Embryonic facial prominence (tissue), 1 donor: ENCODE results near the gene DCAKD.

Experiments
- DNase-seq: peaks from one replicate; pipeline ENCODE4 v3.0.0-alpha.2; 2016; ENCODE audit errors: extremely low spot score

DCAKD gene, protein sequence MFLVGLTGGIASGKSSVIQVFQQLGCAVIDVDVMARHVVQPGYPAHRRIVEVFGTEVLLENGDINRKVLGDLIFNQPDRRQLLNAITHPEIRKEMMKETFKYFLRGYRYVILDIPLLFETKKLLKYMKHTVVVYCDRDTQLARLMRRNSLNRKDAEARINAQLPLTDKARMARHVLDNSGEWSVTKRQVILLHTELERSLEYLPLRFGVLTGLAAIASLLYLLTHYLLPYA

GRCh38 chr17:45051060-45051719, at the start of gene DCAKD:
Gene DCAKD (minus strand): TSS chr17:45051632. CDS start chr17:45034885, 16,747 bp downstream.
- peak; percentile 89 for DNase-seq

GRCh38 chr17:45098869-45099616, 47.6 kb upstream of the DCAKD start:
- no peak for DNase-seq

DNA sequence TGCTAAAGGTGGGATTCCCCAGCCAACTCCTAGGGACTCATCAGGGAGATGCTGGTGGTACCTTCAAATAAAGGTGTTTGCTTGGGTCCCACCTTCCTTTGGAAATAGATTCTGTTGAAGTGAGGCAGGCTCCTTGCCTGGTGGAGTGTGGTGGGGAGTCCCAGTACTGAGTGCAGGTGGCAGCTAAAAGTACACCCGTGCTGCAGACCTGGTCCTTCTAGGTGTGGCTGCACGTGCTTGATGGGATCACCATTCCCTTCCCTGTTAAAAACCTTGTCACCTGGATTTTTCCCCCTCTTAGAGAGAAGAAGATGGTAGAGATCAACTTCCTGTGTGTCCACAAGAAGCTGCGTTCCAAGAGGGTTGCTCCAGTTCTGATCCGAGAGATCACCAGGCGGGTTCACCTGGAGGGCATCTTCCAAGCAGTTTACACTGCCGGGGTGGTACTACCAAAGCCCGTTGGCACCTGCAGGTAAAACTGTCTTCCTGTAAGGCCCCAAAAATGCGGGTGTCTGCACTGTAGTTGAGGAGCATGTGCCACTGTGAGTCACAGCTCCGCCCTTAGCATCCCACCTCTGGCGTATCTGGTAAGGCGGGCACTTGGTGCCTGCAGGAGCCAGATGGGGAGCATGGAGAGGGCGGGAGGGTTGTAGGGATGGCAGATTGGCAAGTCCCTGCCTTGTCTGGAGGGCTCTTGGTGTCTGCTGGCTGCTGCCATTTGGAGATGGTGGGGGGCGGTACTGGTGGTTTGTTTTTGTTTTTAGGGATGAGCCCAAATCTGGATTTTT, 46.8 kb upstream of the DCAKD start:
- no peak for DNase-seq

DNA sequence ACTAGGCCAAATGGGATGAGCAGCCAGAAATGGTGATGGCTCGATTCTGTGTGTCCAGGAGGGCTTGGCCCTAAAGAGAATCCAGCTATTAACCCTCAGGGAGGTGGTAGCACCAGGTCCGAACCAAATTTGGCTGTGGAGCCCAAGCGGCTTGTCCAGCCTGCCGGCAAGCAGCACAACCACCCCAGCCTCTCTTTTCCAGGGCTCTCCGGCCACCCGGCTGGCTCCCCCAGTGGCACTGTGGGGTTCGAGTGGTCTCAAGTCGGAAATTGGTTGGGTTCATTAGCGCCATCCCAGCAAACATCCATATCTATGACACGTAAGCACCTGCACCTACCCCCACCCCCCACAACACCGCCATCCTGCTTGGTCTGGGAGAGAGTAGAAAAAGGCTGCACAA, 45.5 kb upstream of the DCAKD start:
- DNase-seq: no peak

DNA sequence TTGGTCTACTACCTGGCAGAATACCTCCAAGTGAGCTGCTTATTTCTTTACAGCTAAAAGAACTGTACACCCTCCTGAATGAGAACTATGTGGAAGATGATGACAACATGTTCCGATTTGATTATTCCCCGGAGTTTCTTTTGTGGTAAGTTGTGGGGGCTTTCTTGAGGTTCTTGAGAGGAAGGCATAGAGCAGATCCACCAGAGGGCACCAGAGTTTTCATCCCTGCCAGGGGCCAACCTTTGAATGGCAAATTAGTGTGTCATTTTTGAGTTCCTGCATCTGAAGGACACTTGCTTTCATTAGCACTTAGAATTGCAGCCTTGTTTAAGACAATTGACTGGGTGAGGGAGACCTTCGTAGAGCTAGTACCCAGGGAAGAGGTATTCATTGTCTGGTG, 44.7 kb upstream of the DCAKD start:
- no peak for DNase-seq

GRCh38 chr17:45093444-45094110, 42.1 kb upstream of the DCAKD start:
- no peak for DNase-seq

GRCh38 chr17:45092911-45093430, 41.5 kb upstream of the DCAKD start:
- DNase-seq: no peak

DNA sequence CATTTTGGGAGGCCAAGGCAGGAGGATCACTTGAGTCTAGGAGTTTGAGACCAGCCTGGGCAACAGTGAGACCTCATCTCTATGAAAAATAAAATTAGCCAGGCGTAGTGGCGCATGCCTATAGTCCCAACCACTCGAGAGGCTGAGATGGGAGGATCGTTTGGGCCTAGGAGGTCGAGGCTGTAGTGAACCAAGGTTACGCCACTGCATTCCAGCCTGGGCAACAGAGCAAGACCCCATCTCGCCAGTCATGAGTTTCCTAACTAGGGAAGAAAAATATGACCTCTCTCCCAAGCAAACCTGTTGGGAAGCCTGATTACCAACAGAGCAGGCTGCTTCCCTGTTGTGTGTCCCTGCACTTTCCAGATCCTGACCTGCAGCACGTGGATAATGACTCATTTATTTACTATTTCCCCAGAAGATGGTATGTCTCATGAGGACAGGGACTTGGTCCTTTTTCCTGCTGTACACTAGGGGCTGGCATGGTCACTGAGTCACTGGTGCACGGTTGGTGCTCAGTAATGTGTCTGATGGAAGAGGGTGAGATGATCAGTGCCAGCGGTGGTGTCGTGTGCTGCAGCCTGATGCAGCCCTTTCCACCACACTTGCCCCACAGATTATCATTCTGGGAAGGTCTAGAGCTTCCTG, 40.5 kb upstream of the DCAKD start:
- DNase-seq: no peak

GRCh38 chr17:45090711-45091110, 39.3 kb upstream of the DCAKD start:
- no peak for DNase-seq

- no peak for DNase-seq
Observed at GRCh38 chr17:45088741-45089140, 37.3 kb upstream of the DCAKD start.

DNA sequence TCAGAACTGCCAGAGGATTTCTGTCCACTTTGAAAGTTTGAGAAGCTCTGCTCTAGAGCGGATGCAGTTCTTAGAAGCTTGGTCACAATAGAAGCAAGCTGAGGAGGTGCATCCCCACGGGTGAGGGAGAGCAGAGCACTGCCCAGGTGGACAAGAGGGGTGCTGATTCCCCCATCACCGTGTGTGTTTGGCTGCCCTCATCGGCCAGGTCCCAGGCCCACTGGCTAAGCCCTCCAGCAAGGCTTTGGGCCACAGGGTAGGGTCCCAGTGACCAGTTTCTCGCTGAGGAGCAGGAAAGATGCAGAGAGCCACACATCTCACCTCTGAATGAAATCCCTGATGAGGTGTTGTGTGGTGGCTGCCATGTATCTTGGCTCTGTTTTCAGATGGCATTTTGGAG, 36.5 kb upstream of the DCAKD start:
- DNase-seq: no peak

DNA sequence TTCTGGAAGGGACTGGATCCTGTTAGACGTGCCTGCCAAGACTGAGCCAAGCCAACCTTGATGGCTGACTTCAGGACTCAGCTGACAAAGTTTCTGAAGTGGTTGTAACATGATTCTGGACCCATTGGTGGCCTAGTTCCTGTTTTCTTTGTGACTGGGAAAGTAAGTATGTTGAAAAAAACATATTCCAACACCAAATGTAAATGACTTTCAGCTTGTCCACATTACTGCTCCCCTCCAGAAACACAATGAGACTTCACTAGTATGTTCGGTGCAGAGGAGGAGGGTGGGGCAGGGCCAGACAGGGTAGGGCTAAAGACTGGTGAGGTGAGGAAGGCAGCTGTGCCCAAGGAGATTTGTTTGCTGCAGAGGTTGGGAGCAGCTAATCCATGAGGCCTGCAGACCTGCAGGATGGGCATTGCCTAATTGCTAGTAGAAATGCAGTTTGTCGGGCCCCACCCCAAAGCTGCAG, 36.1 kb upstream of the DCAKD start:
- no peak for DNase-seq

GRCh38 chr17:45086865-45087503, 35.6 kb upstream of the DCAKD start:
- DNase-seq: no peak

- DNase-seq: no peak
Observed at GRCh38 chr17:45086391-45086790, 35.0 kb upstream of the DCAKD start.

DNA sequence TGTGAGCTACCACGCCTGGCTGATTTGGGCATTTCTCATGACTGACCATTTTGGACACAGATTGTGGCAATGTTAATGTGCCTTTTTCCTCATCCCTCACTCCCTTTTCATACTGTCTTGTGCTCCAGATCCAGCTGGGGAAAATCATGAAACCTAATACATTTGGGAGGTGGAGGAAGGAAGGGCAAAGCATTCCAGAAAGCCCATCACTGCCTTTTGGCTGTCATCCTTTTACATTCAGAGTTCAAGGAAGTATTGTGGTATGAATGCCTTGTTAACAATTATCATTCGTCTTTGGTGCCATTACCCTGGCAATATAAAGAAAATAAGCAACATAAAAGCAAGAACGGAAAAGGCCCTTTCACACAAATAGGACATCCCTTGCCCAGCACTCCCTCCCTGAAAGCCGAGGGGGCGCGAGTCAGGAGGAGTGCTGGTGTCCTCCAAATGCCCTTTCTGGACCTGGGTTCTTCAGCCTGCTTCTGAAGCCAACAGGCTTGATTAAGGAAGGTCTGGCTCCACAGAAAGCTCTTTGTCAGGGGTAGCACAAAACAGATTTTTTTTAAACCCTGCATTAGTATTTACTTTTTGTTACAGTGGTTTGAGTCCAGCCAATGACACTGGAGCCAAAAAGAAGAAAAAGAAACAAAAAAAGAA, 29.7 kb upstream of the DCAKD start:
- no peak for DNase-seq

- DNase-seq: no peak
Observed at GRCh38 chr17:45077643-45078042, 26.2 kb upstream of the DCAKD start.

- no peak for DNase-seq
Observed at GRCh38 chr17:45073414-45074070, 22.1 kb upstream of the DCAKD start.

DNA sequence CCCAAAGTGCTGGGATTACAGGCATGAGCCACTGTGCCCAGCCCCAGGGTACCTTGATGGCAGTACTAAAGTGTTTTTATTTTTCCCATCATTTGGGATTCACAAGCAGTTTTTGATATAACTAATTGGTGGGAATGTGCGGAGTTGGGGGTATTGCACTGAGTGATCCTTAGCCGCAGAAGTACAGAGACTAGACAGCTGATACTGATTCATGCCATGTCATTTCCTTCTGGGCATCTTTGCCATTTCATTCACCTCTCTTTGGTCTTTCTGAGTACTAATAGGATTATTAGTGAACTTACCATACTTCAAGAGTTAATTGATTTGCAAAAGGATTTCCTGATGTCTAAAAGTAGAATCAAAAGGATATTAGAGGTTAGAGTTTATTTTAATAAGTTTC, 19.4 kb upstream of the DCAKD start:
- no peak for DNase-seq

GRCh38 chr17:45070001-45070400, 18.6 kb upstream of the DCAKD start:
- no peak for DNase-seq
